ENCODE measurements around the gene C4orf50. TPM values are rescaled to one million over a fixed set of nuclear protein-coding genes. Genes with fewer than 3 reads are reported as not detected.

Gene C4orf50
- total RNA-seq, 1 experiment from 2014 or later, result 0.17 TPM

DNA sequence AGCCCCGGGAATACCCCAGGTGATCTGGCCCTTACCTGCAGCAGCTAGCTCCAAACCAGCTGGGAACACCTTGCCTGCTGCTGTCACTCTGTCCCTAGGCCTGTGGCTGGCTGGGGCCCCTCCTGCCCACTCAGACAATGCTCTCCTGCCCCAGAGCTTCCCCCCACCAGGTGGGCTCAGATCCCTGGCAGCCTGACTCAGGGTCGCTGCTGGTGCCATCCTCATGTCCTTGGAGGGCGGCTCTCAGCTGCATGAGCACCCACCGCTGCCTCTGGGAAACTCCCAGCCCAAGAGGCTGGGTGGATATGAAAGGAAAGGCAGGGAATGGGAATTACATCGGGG lies 15.8 kb downstream of the C4orf50 start:
- H3K36me3 Mint-ChIP-seq (ENCODE audit: insufficient read depth in 1 of 3, low read depth in 3 of 3), result peaks cover 0 to 2% (median 0%) of the 10 kb centered on the region in 3 experiments; a peak in 2 of 7 replicates
- no peaks in the 10 kb centered on the region for H3K79me2 ChIP-seq (ENCODE audit: insufficient read depth, low read length)
- no peaks in the 10 kb centered on the region for H3K4me1 ChIP-seq (ENCODE audit: insufficient read depth, low read length)
- no peaks in the 10 kb centered on the region for H3K23me2 ChIP-seq (ENCODE audit: insufficient read length, low read depth, low read length, poor library complexity, severe bottlenecking)
- H4K20me1 ChIP-seq (ENCODE audit: control insufficient read depth, insufficient read depth, insufficient read length), result no peaks in the 10 kb centered on the region
- H3K27ac Mint-ChIP-seq, result no peak overlapping the region
- no peak overlapping the region for H3K9ac ChIP-seq (ENCODE audit: extremely low read depth, insufficient read length, low read length)
- no peak overlapping the region for H2BK120ac ChIP-seq (ENCODE audit: low read depth, low read length, poor library complexity, severe bottlenecking)
- no peak overlapping the region for H2BK15ac ChIP-seq (ENCODE audit: low read depth, low read length)
- no peaks in the 10 kb centered on the region for H3K79me1 ChIP-seq (ENCODE audit: insufficient read depth, low read depth, low read length, poor library complexity, severe bottlenecking)
- DNase-seq, result no peak
- no peak overlapping the region for H2AFZ ChIP-seq (ENCODE audit: low read length)
- H3K9me3 Mint-ChIP-seq, result peaks cover 0 to 3% of the 10 kb centered on the region in 2 experiments; a peak in 1 of 5 replicates
- H2BK12ac ChIP-seq (ENCODE audit: insufficient read length, low read depth, low read length), result no peak overlapping the region
- H3K9me3 ChIP-seq (ENCODE audit: control insufficient read depth, low read depth, low read length), result no peaks in the 10 kb centered on the region
- WGBS (ENCODE audit: extremely low coverage, insufficient read length, low lambda C conversion rate), result no CpG with 5 or more reads among the region's 5 CpGs
- H3T11ph ChIP-seq (ENCODE audit: low read length), result no peak overlapping the region
- no peak overlapping the region for H2BK20ac ChIP-seq (ENCODE audit: low read depth, low read length, poor library complexity, severe bottlenecking)
- no peak overlapping the region for H4K5ac ChIP-seq (ENCODE audit: insufficient read length, low read depth, low read length)
- no peak overlapping the region for H3K56ac ChIP-seq (ENCODE audit: insufficient read length, low read depth, low read length)
- peaks cover under 1% of the 10 kb centered on the region; the same call in 1 of the 2 replicates for H3K27me3 ChIP-seq (ENCODE audit: insufficient read depth, low read length)
- no peak overlapping the region for H3K14ac ChIP-seq (ENCODE audit: insufficient read depth, low read length)
- no peak overlapping the region for H4K91ac ChIP-seq (ENCODE audit: insufficient read length, low read depth, low read length)
- H3K27me3 Mint-ChIP-seq (ENCODE audit: low read depth), result peaks cover 25% of the 10 kb centered on the region
- H2AK5ac ChIP-seq (ENCODE audit: insufficient read length, low read length), result no peak overlapping the region
- H3K4me2 ChIP-seq (ENCODE audit: insufficient read depth, insufficient read length, low read length), result no peak overlapping the region
- no peak overlapping the region for H3K18ac ChIP-seq (ENCODE audit: insufficient read length, low read depth, low read length)
- H3K4ac ChIP-seq (ENCODE audit: low read depth, low read length), result no peak overlapping the region
- H2BK5ac ChIP-seq (ENCODE audit: insufficient read length, low read length), result no peak overlapping the region
- no peak overlapping the region for H4K8ac ChIP-seq (replicated peaks; ENCODE audit: insufficient read length, low read depth, low read length)
- peaks cover 3 to 6% of the 10 kb centered on the region in 2 experiments; a peak in 3 of 4 replicates for H3K4me1 Mint-ChIP-seq
- no peak overlapping the region for H3K27ac ChIP-seq (ENCODE audit: insufficient read length, low read depth, low read length)
- H3K23ac ChIP-seq (ENCODE audit: insufficient read length, low read depth, low read length), result no peak overlapping the region
- H3K4me3 Mint-ChIP-seq, result no peak overlapping the region
- TF ChIP-seq, protein P1, sequence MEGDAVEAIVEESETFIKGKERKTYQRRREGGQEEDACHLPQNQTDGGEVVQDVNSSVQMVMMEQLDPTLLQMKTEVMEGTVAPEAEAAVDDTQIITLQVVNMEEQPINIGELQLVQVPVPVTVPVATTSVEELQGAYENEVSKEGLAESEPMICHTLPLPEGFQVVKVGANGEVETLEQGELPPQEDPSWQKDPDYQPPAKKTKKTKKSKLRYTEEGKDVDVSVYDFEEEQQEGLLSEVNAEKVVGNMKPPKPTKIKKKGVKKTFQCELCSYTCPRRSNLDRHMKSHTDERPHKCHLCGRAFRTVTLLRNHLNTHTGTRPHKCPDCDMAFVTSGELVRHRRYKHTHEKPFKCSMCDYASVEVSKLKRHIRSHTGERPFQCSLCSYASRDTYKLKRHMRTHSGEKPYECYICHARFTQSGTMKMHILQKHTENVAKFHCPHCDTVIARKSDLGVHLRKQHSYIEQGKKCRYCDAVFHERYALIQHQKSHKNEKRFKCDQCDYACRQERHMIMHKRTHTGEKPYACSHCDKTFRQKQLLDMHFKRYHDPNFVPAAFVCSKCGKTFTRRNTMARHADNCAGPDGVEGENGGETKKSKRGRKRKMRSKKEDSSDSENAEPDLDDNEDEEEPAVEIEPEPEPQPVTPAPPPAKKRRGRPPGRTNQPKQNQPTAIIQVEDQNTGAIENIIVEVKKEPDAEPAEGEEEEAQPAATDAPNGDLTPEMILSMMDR (conservative IDR thresholded peaks at IDR 0.05), result no peak

Data from H9 (cell line).